Transverse colon (tissue), 4 donors: ENCODE data around the gene ASB1. TPM values are rescaled to one million over a fixed set of nuclear protein-coding genes. Genes with fewer than 3 reads are reported as not detected.

Source experiments
- DNase-seq: peaks from one replicate; pipeline ENCODE4 v3.0.0-alpha.2; 2019
- H3K27ac ChIP-seq, 4 donors: fragments of 200-600 bp; sonication (generic); 2 replicates each; pipeline ENCODE4 v1.5.1; 2016 to 2018; ENCODE audit warnings: inconsistent platforms in 4 of 4
- H3K27me3 ChIP-seq: fragments of 200-600 bp; sonication (generic); 2 replicates; pipeline ENCODE4 v1.5.1; 2017; ENCODE audit warnings: inconsistent platforms
- H3K36me3 ChIP-seq, 4 donors: fragments of 200-600 bp; sonication (generic); 2 replicates each; pipeline ENCODE4 v1.5.1; 2017 to 2019; ENCODE audit warnings: inconsistent platforms in 4 of 4
- H3K4me1 ChIP-seq, 4 donors: fragments of 200-600 bp; sonication (generic); 2 replicates each; pipeline ENCODE4 v1.5.1; 2017 to 2020; ENCODE audit warnings: inconsistent platforms in 4 of 4
- H3K4me3 ChIP-seq, 4 donors: fragments of 200-600 bp; sonication (generic); 1 replicate in 1 of 4; 2 replicates in 3 of 4; pipeline versions ENCODE4 v1.5.1 to v1.6.1; 2017 to 2019; ENCODE audit warnings: inconsistent platforms in 4 of 4
- H3K9me3 ChIP-seq, 2 donors: fragments of 200-600 bp; sonication (generic); 2 replicates each; pipeline ENCODE4 v1.5.1; 2017 to 2019; ENCODE audit warnings: inconsistent platforms in 2 of 2
- CTCF ChIP-seq, 5 experiments: fragments of 200-600 bp in 3 of 5; fragments of 450-650 bp in 2 of 5; sonication (generic) in 3 of 5; IDR thresholded peaks; 1 replicate in 2 of 5; 2 replicates in 3 of 5; pipeline ENCODE4 v1.5.1; 2016 to 2017; ENCODE audit warnings: antibody characterized with exemption in 5 of 5, inconsistent platforms in 3 of 5, mild to moderate bottlenecking in 2 of 5, moderate library complexity in 1 of 5
- EP300 ChIP-seq: sonication (generic); formaldehyde crosslinking; IDR thresholded peaks from one replicate; pipeline ENCODE4 v1.6.1; 2017; ENCODE audit warnings: antibody characterized with exemption, low read depth
- POLR2A ChIP-seq: fragments of 450-650 bp; IDR thresholded peaks from one replicate; pipeline ENCODE4 v1.6.1; 2016; ENCODE audit warnings: antibody characterized with exemption, mild to moderate bottlenecking, moderate library complexity
- POLR2AphosphoS5 ChIP-seq, 3 donors: sonication (generic); formaldehyde crosslinking; IDR thresholded peaks; one replicate each; pipeline ENCODE4 v1.6.1; 2016; ENCODE audit warnings: antibody characterized with exemption in 3 of 3
- WGBS, 2 donors: methylation state at CpG; one replicate each; pipeline ENCODE4 v1.1.5; 2018; ENCODE audit warnings: low coverage in 1 of 2; 5-methylcytosine and 5-hydroxymethylcytosine counted together
- in situ Hi-C, 4 donors: fragments of 200-750 bp; cut with MboI; loops; one replicate each; pipeline versions ENCODE4 v1.15.0 to v1.15.1; 2017; ENCODE audit warnings: low sequenced_read_pairs in 3 of 4, low pct_ligation_motif_present in 1 of 4, low pct_unique_long_range_greater_than_20kb in 1 of 4
- intact Hi-C: fragments of 100-400 bp; cut with DNase I; formaldehyde crosslinking; loops from one replicate; pipeline ENCODE4 v1.15.1; 2023; ENCODE audit warnings: low total_unique reads
- total RNA-seq, 4 donors: library from RNA; depleted of rRNA; stranded (reverse); fragments of >200 nt; gene quantifications; one replicate each; pipeline ENCODE4 v1.1.0, GENCODE V29; 2016

The ASB1 gene
- total RNA-seq, 4 donors from 2014 or later = 9.4 to 48.3 (median 17.2) TPM

- intact Hi-C loops = no loop called here
- WGBS, 2 donors = 91 to 100% methylated on average over 1 to 14 of the region's 14 CpGs
- in situ Hi-C loops = no loop called here
These were observed 6.7 kb downstream of the ASB1 start for GRCh38 chr2:238433300-238433915.

GRCh38 chr2:238433941-238434845 lies 7.5 kb downstream of the ASB1 start:
- Histone ChIP-seq H3K9me3 (no peaks in the 10 kb centered on the region), H3K36me3 (peaks cover 0 to 38% (median 17%) of the 10 kb centered on the region in 4 donors), H3K4me3 (no peak overlapping the region), H3K4me1 (peaks cover 0 to 8% (median 2%) of the 10 kb centered on the region in 4 donors), H3K27me3 (no peaks in the 10 kb centered on the region), H3K27ac (no peak overlapping the region)
- in situ Hi-C loops = no loop called here
- DNase-seq = no peak
- no peak for TF ChIP-seq EP300
- TF ChIP-seq CTCF (IDR thresholded peaks at IDR 0.05) = no peak
- no peak for TF ChIP-seq POLR2A
- no peak for TF ChIP-seq POLR2AphosphoS5 (IDR thresholded peaks at IDR 0.05)
- WGBS, 2 donors = 81 to 92% methylated on average over 7 to 13 of the region's 13 CpGs
- intact Hi-C loops = no loop called here

More at GRCh38 chr2:238433300-238433915, 6.7 kb downstream of the ASB1 start:
- DNase-seq = no peak
- no peaks in the 10 kb centered on the region for H3K27me3 ChIP-seq
- no peak overlapping the region for H3K27ac ChIP-seq
- H3K4me1 ChIP-seq = peaks cover 0 to 7% (median 2%) of the 10 kb centered on the region in 4 donors
- H3K4me3 ChIP-seq = no peak overlapping the region
- H3K9me3 ChIP-seq = no peaks in the 10 kb centered on the region
- TF ChIP-seq POLR2A = no peak
- TF ChIP-seq CTCF (IDR thresholded peaks at IDR 0.05) = no peak
- TF ChIP-seq POLR2AphosphoS5 (IDR thresholded peaks at IDR 0.05) = no peak
- H3K36me3 ChIP-seq = peaks cover 0 to 38% (median 17%) of the 10 kb centered on the region in 4 donors

- H3K4me1 ChIP-seq = peaks cover 0 to 8% (median 2%) of the 10 kb centered on the region in 4 donors
- WGBS, 2 donors = 93 to 100% methylated on average over 1 to 21 of the region's 24 CpGs
- no peak for DNase-seq
- no peak overlapping the region for H3K4me3 ChIP-seq
- H3K27ac ChIP-seq = no peak overlapping the region
- in situ Hi-C loops (no loop called here), intact Hi-C loops (no loop called here)
- peaks cover 0 to 38% (median 18%) of the 10 kb centered on the region in 4 donors for H3K36me3 ChIP-seq
- TF ChIP-seq CTCF (IDR thresholded peaks at IDR 0.05) (no peak), EP300 (no peak), POLR2A (no peak), POLR2AphosphoS5 (IDR thresholded peaks at IDR 0.05) (no peak)
- H3K9me3 ChIP-seq = no peaks in the 10 kb centered on the region
- H3K27me3 ChIP-seq = no peaks in the 10 kb centered on the region
These were observed 8.4 kb downstream of the ASB1 start for GRCh38 chr2:238434846-238435751.
